GM12891 (cell line): Measurements from ENCODE around the gene LRRC43.
"Not testable (repeated sequence)": the region's sequence is repeated elsewhere in the genome, so short reads cannot be mapped to it uniquely, and the experiment has no call there.

Source experiments
- DNase-seq: peaks from one replicate; pipeline ENCODE4 v3.0.0; 2011; ENCODE audit warnings: low spot score; ENCODE audit not compliant: insufficient read length
- FAIRE-seq: peaks from 2 replicates; lab custom pipeline; 2011; peaks lifted over from hg19 to GRCh38; lab: Jason Lieb, UNC
- PAX5 ChIP-seq: IDR thresholded peaks from 2 replicates; pipeline ENCODE4 v1.6.1; 2011; ENCODE audit warnings: low read length, moderate library complexity, mild to moderate bottlenecking; ENCODE audit not compliant: insufficient read depth, severe bottlenecking
- POLR2A ChIP-seq: IDR thresholded peaks from 2 replicates; pipeline ENCODE4 v1.6.1; 2011; ENCODE audit warnings: low read depth, low read length, control low read depth
- POLR2AphosphoS5 ChIP-seq: IDR thresholded peaks from 2 replicates; pipeline ENCODE4 v1.6.1; 2011; ENCODE audit warnings: low read depth, low read length, control low read depth
- POU2F2 ChIP-seq: IDR thresholded peaks from 2 replicates; pipeline ENCODE4 v1.6.1; 2011; ENCODE audit warnings: low read depth, mild to moderate bottlenecking, control low read depth, low read length, moderate library complexity
- SPI1 ChIP-seq: IDR thresholded peaks from 2 replicates; pipeline ENCODE4 v1.6.1; 2011; ENCODE audit warnings: low read depth, low read length, control low read depth
- TAF1 ChIP-seq: IDR thresholded peaks from 2 replicates; pipeline ENCODE4 v1.6.1; 2011; ENCODE audit warnings: low read depth, low read length, control low read depth

LRRC43 gene

GRCh38 chr12:122202017-122202416, 19.1 kb downstream of the LRRC43 start:
- DNase-seq = no peak
- TF ChIP-seq PAX5 = no peak
- TF ChIP-seq POLR2AphosphoS5 = no peak
- TF ChIP-seq TAF1 = no peak
- no peak for TF ChIP-seq POU2F2
- TF ChIP-seq SPI1 = no peak
- no peak for TF ChIP-seq POLR2A
- FAIRE-seq = no peak

DNA sequence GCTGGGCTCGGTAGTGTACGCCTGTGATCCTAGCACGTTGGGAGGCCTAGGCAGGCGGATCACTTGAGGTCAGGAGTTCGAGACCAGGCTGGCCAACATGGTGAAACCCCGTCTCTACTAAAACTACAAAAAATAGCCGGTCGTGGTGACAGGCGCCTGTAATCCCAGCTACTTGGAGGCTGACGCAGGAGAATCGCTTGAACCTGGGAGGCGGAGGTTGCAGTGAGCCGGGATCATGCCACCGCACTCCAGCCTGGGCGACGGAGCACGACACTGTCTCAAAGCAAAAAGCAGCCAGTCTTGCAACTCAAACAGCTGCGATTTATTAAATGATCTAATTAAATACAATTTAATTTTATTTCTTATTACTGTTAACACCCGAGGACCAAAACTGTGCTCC, 19.9 kb downstream of the LRRC43 start:
- peak; percentile 8 for TF ChIP-seq PAX5
- DNase-seq, FAIRE-seq: not testable (repeated sequence)

DNA sequence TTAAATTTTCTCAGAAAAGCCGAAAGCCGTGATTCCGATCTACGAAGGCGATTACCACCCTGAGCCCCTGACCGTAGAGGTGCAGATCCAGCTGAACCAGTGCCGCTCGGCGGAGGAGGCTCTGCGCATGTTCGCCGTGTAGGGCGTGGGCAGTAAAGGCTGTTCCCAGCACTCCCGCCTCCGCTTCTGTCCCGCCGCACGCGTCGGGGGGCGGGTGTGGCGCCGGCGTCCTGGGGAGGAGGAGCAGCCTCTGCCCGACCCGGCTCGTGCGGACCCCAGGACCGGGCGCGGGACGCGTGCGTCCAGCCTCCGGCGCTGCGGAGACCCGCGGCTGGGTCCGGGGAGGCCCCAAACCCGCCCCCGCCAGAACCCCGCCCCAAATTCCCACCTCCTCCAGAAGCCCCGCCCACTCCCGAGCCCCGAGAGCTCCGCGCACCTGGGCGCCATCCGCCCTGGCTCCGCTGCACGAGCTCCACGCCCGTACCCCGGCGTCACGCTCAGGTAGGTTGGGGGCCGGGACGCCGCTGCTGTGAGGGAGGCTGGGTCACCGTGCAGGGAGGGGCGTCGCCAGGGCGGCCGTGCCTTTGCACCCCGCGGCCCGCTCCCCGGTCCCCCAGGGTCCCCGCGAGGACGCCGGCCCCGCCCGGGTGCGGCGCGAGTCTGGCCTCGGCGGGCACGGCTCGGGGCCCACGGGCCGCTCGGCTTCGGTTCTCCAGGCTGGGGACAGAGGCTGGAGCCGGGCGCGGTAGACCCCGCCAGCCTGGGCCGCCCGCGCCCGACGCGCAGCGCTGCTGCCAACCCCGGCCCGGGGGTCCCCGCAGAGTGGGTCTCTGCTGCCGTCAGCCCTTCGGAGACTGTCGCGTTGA, 20.6 kb downstream of the LRRC43 start, which contains the start of gene B3GNT4:
Gene B3GNT4, plus strand, starts transcription at position 409 of the 866 bp plus-strand sequence. CDS start 910 bp downstream, outside the sequence.
- FAIRE-seq = peak; percentile 90
- peak; percentile 56 for DNase-seq

DNA sequence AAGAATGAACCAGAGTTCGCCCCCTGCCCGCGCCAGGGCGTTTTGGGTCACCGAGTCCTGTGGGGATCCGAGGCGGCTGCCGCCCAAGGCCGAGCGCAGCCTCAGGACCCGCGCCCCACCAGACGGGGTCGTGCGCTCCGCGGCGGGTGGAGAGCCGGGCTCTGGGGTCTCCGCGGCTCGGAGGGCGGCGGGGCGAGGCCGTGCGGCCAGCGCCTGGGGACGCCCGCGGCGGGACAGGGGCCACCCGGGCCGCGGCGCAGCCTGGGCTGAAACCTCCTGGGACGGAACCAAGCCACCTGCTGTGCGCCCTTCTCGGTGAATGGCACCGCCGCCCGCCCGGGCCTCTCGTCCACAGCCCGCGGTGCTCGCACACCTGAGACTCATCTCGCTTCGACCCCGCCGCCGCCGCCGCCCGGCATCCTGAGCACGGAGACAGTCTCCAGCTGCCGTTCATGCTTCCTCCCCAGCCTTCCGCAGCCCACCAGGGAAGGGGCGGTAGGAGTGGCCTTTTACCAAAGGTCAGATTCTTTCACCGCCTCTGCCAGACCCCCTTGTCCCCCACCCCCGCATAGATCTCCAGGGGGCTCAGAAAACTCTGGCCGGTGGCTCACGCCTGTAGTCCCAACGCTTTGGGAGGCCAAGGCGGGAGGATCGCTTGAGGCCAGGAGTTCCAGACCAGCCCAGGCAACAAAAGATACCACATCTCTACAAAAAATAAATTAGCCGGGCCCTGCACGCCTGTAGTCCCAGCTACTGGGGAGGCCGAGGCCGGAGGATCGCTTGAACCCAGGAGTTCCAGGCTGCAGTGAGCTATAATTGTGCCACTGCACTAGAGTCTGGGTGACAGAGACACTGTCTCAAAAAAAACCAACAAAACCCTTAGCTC, 21.5 kb downstream of the LRRC43 start:
- TF ChIP-seq POLR2A = no peak
- no peak for TF ChIP-seq SPI1
- no peak for TF ChIP-seq TAF1
- no peak for TF ChIP-seq POLR2AphosphoS5
- no peak for TF ChIP-seq POU2F2
- TF ChIP-seq PAX5 = no peak
- FAIRE-seq = no peak
- no peak for DNase-seq

More for the DNA sequence above, 20.6 kb downstream of the LRRC43 start, which contains the start of gene B3GNT4:
- TF ChIP-seq POLR2A (no peak), POLR2AphosphoS5 (no peak), PAX5 (peak; percentile 75)

GRCh38 chr12:122205053-122205925, 22.4 kb downstream of the LRRC43 start:
- FAIRE-seq = no peak

GRCh38 chr12:122206111-122206881, 23.4 kb downstream of the LRRC43 start:
- DNase-seq (no peak), FAIRE-seq (no peak)
- TF ChIP-seq SPI1 (no peak), POLR2AphosphoS5 (peak; percentile 40), PAX5 (no peak), TAF1 (no peak), POLR2A (peak; percentile 17; the same call in 1 of the 2 replicates)

More at GRCh38 chr12:122205053-122205925, 22.4 kb downstream of the LRRC43 start:
- DNase-seq = no peak
- TF ChIP-seq SPI1 (no peak), POLR2A (no peak), TAF1 (no peak), POU2F2 (no peak), PAX5 (no peak), POLR2AphosphoS5 (no peak; the same call in 1 of the 2 replicates)

- no peak for DNase-seq
- no peak for TF ChIP-seq POLR2A
- no peak for TF ChIP-seq SPI1
- TF ChIP-seq PAX5 = no peak
- no peak for TF ChIP-seq POU2F2
- no peak; the same call in 1 of the 2 replicates for TF ChIP-seq POLR2AphosphoS5
- TF ChIP-seq TAF1 = no peak
- FAIRE-seq = no peak
Measured at GRCh38 chr12:122206976-122207375, 24.1 kb downstream of the LRRC43 start.

GRCh38 chr12:122207391-122207790, 24.5 kb downstream of the LRRC43 start:
- DNase-seq (no peak), FAIRE-seq (no peak)
- TF ChIP-seq POLR2AphosphoS5 = no peak
- no peak for TF ChIP-seq POU2F2
- TF ChIP-seq SPI1 = no peak
- no peak for TF ChIP-seq POLR2A
- TF ChIP-seq PAX5 = no peak
- no peak for TF ChIP-seq TAF1
